WERI-Rb-1 (cell line): Measurements from ENCODE around the gene DST.
A peak's percentile ranks its signal among the peaks of the same experiment; 100 is the strongest.
"Not testable (repeated sequence)": the region's sequence is repeated elsewhere in the genome, so short reads cannot be mapped to it uniquely, and the experiment has no call there.

Experiments
- DNase-seq: peaks from one replicate; pipeline ENCODE4 v3.0.0-alpha.2; 2020
- H3K27ac ChIP-seq: fragments of 250-450 bp; sonication (Bioruptor Pico); 2 replicates; pipeline ENCODE4 v1.5.1; 2020; ENCODE audit warnings: mild to moderate bottlenecking, moderate library complexity
- H3K27me3 ChIP-seq: fragments of 250-450 bp; sonication (Bioruptor Pico); 2 replicates; pipeline ENCODE4 v1.5.1; 2021; ENCODE audit warnings: mild to moderate bottlenecking, low read depth, moderate library complexity; ENCODE audit not compliant: insufficient read depth, severe bottlenecking
- H3K36me3 ChIP-seq: fragments of 250-450 bp; sonication (Bioruptor Pico); 2 replicates; pipeline ENCODE4 v1.5.1; 2020; ENCODE audit warnings: mild to moderate bottlenecking, moderate library complexity
- H3K4me3 ChIP-seq: 2 replicates; pipeline ENCODE4 v1.5.1; 2011; ENCODE audit warnings: low read depth, mild to moderate bottlenecking, control low read depth, low read length
- H3K9me3 ChIP-seq: fragments of 250-450 bp; sonication (Bioruptor Pico); 2 replicates; pipeline ENCODE4 v1.5.1; 2021; ENCODE audit warnings: mild to moderate bottlenecking, moderate library complexity; ENCODE audit not compliant: severe bottlenecking
- CTCF ChIP-seq: IDR thresholded peaks from 2 replicates; pipeline ENCODE4 v1.5.1; 2011; ENCODE audit warnings: low read depth, mild to moderate bottlenecking, control low read depth, inconsistent platforms, low read length

DST gene

GRCh38 chr6:56671160-56671559, 28.5 kb upstream of the DST start:
- TF ChIP-seq CTCF = no peak
- Histone ChIP-seq H3K9me3 (peaks cover 9% of the 10 kb centered on the region), H3K4me3 (no peak overlapping the region), H3K36me3 (peaks cover 20% of the 10 kb centered on the region), H3K27ac (peak overlapping the region; percentile 85), H3K27me3 (no peaks in the 10 kb centered on the region)
- no peak for DNase-seq

GRCh38 chr6:56669041-56669440, 26.4 kb upstream of the DST start:
- Histone ChIP-seq H3K27me3 (no peaks in the 10 kb centered on the region), H3K4me3 (no peak overlapping the region), H3K36me3 (peaks cover 18% of the 10 kb centered on the region), H3K9me3 (no peaks in the 10 kb centered on the region), H3K27ac (no peak overlapping the region)
- TF ChIP-seq CTCF = no peak
- DNase-seq = no peak

GRCh38 chr6:56668158-56668557, 25.5 kb upstream of the DST start:
- Histone ChIP-seq H3K27me3 (no peaks in the 10 kb centered on the region), H3K9me3 (no peaks in the 10 kb centered on the region), H3K4me3 (no peak overlapping the region), H3K36me3 (peaks cover 18% of the 10 kb centered on the region), H3K27ac (no peak overlapping the region)
- no peak for TF ChIP-seq CTCF
- DNase-seq = no peak

GRCh38 chr6:56667336-56667735, 24.6 kb upstream of the DST start:
- H3K27me3 ChIP-seq = no peaks in the 10 kb centered on the region
- no peak overlapping the region for H3K27ac ChIP-seq
- DNase-seq = no peak
- H3K36me3 ChIP-seq = peaks cover 18% of the 10 kb centered on the region
- H3K9me3 ChIP-seq = no peaks in the 10 kb centered on the region
- TF ChIP-seq CTCF = no peak
- no peak overlapping the region for H3K4me3 ChIP-seq

GRCh38 chr6:56664029-56664428, 21.3 kb upstream of the DST start:
- DNase-seq = no peak
- Histone ChIP-seq H3K4me3 (0 out of 2 replicates have a peak overlapping the region, but pooled peaks have one; percentile 7), H3K9me3 (no peaks in the 10 kb centered on the region), H3K36me3 (peaks cover 12% of the 10 kb centered on the region), H3K27ac (peak overlapping the region; percentile 0; the same call in 1 of the 2 replicates), H3K27me3 (no peaks in the 10 kb centered on the region)
- TF ChIP-seq CTCF = no peak

GRCh38 chr6:56663344-56663743, 20.7 kb upstream of the DST start:
- H3K27ac ChIP-seq = no peak overlapping the region
- no peaks in the 10 kb centered on the region for H3K9me3 ChIP-seq
- H3K4me3 ChIP-seq = no peak overlapping the region
- H3K27me3 ChIP-seq = no peaks in the 10 kb centered on the region
- H3K36me3 ChIP-seq = peaks cover 8% of the 10 kb centered on the region
- no peak for TF ChIP-seq CTCF
- no peak for DNase-seq

GRCh38 chr6:56661338-56661737, 18.6 kb upstream of the DST start:
- H3K27me3 ChIP-seq, H3K27ac ChIP-seq, H3K36me3 ChIP-seq, H3K4me3 ChIP-seq, H3K9me3 ChIP-seq: not testable (repeated sequence)
- DNase-seq = peak; percentile 59
